GM10266 (cell line): ENCODE data around the gene RPLP2.

Source experiments
- DNase-seq: peaks from one replicate; pipeline ENCODE4 v3.0.0; 2012; ENCODE audit errors: extremely low spot score
- TF ChIP-seq, protein P1 (sequence below): IDR thresholded peaks from 2 replicates; pipeline ENCODE4 v1.5.1; 2012; ENCODE audit warnings: mild to moderate bottlenecking, low read depth; ENCODE audit not compliant: control insufficient read depth, insufficient read depth; ENCODE audit errors: missing control alignments

Gene RPLP2

DNA sequence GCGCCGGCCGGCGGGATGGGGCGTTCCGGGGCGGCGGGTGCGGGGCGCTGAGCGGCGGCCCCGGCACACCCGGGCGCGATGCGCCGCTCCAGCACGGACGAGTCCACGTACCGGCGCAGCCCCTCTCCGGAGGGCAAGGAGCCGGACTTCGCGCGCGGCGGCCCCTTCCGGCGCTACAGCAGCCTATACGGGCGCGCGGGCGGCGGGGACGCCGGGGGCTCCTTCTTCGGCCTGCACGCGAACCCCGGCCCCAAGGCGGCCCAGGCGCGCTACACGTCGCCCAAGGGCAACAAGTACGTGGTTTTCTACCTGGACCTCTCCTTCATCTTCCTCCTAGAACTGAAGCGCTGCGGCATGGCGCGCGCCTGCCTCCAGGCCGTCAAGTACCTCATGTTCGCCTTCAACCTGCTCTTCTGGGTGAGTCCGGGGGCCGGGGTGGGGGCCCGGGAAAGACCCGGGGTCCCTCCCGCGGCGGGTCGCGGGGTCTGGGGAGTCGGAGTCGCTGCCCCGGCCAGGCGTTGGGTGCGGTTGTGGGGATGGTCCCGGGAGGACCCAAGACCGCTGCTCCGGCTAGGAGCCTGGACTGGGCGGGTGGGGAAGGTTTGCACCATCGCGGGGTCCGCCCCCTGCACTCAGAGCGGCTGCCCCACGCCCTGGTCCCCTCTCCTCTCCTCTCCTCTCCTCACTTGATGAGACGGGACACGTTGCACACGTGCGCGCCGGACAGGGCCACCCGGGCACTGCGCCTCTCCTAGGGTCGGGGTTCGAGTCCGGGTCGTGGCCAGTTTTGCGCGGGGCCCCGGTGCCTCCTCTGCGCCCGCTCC is 40.4 kb downstream of the RPLP2 start:
- TF ChIP-seq, protein P1, sequence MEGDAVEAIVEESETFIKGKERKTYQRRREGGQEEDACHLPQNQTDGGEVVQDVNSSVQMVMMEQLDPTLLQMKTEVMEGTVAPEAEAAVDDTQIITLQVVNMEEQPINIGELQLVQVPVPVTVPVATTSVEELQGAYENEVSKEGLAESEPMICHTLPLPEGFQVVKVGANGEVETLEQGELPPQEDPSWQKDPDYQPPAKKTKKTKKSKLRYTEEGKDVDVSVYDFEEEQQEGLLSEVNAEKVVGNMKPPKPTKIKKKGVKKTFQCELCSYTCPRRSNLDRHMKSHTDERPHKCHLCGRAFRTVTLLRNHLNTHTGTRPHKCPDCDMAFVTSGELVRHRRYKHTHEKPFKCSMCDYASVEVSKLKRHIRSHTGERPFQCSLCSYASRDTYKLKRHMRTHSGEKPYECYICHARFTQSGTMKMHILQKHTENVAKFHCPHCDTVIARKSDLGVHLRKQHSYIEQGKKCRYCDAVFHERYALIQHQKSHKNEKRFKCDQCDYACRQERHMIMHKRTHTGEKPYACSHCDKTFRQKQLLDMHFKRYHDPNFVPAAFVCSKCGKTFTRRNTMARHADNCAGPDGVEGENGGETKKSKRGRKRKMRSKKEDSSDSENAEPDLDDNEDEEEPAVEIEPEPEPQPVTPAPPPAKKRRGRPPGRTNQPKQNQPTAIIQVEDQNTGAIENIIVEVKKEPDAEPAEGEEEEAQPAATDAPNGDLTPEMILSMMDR = no peak
- DNase-seq = no peak

DNA sequence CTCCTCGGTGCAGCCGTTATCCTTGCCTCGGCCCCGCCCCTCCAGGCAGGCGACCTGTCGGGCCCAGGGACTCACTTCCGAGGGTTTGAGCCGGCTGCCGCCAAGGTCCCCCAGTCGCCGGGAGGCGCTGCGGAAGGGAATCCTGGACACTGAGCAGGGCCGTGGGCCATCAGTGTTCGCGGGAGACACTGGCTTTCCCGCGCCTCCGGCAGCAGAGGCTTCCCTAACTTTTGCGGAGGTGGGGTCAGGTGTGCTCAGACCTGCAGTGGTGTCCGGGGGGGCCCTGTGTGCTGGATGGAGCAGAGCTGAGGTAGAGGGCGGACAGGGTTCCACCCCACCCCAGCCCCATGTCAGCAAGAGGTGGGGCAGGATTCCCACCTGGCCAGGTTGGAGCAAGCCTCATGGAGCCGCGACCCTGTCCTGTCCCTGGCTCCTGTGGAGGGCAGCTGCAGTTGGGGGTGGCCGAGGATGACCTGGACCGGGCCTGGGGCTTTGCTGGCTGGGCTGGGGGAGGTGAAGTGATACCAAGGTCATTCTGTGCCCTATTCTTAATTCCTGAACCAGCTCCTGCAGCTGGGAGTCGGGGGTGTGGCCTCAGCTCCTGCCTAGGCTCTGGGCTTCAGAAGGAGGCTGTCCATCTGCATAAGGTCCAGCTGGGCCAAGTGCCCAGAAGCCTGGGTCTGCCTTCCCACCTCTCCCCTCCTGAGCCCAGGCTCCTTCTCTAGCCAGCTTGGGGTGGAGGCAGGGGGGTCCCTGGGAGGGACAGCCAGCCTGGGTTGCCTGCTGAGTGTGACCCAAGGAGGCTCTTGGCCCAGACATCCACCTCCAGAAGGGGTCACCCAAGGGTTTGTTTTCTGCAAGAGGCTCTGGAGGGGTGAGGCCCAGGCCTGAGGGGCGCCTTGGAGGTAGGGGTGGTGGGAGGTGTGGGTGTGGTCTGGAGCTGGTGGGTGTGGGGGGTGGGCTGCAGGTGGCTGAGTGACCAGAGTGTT is 41.3 kb downstream of the RPLP2 start:
- DNase-seq = peak; percentile 67
- TF ChIP-seq, protein P1 = peak; percentile 26

DNA sequence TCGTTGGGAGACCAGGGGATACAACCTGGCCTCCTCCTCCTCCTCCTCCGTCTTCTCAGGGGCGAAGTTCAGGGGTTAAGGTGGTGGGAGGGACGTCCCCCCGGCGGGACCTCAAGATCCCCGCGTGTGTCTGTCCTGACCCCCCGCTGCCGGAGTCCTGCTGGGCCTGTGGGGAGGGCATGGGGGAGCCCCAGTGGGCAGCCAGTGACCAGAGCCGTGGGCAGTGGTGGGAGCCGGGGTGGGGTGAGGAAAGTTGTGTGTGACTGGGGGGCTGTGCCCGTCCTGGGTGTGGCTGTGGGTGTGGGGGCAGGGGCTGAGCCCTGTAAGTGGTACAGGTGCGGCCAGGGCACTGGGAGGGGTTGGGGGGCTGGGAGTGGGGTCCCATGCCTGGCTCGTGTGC is 43.0 kb downstream of the RPLP2 start:
- TF ChIP-seq, protein P1 = no peak
- DNase-seq = no peak

DNA sequence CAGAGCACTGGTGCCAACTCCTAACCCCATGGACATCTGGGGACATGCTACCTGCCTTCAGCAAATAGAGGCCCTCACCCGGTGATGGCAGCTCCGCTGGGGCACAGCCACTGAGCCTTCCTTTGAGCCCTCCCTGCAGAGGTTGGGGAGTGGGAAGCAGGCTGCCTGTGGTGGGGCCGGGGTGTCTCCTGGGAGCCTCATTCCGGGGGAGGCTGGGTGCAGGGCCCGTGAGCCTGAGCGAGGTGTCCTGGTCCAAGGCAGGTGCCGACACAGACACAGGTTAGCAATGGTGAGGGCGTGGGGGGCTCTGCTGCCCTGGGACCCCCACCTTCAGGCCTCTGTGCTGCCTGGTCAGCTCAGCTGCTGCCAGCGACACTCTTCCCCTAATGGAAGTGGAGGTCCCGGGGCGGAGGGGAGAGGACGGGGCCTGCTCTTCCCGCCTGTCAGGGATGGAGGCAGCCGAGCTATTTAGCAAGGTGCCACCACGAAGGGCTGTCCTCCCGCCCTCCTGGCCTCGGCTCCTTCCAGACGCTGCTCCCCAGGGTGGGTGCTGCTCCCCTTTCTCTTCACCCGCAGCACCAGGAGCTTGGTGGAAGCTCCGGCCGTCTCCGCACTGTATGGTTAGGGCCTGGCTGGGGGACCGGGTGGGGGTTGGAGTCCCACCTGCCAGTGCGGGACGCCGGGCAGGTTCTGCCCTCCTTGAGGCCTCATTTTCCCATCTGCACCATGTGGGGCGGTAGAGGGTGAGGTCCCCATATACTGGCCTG is 44.1 kb downstream of the RPLP2 start:
- TF ChIP-seq, protein P1 = no peak
- no peak for DNase-seq

DNA sequence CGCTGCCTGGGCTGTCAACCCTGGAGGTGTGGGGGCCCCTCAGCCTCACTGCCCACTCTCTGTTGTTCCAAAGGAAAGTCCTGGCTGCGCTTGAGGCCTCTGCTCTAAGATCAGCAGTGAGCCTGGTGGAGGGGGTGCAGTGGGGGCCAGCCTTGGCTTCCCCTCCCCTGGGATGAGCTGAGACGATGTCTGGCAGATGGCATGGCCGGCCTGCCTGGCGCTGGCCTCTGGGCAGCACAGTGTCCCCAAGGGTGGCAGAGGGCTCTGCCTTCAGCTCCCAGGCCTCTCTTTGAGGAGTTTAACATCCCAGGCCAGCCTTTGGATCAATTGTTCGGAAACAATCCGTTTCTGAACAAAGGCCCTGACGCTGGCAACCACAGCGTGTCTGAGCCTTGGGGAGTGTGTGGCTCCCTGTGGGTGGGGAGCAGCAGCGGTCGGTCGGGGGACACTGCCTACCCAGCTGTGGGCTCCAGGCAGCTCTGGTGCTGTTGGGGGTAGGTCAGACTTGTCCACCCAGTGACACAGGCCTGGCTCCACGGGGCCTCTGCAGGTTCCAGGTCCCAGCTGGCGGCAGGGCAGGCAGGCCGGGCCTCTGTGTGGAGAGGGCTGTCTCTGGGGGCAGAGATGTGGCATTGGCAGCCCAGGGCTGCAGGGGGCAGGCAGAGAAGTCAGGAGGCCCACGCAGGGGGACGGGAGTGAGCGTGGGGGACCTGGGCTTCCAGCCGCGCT is 45.0 kb downstream of the RPLP2 start:
- TF ChIP-seq, protein P1 = no peak

DNA sequence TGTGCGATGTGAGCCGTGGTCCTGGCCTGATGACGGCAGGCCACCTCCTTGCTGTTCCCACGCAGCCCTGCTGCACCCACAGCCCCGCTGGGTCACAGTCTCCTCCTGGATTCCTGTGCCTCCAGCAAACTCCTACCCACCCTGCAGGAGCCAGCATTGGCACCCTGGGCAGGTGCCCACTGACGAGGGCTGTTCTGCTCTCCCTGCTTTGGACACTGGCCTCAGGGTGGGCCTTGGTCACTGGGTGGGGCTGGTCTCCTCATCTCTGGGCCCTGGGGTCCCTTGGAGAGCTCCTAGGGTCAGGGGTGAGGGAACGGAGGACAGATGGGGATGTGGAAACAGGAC is 45.5 kb downstream of the RPLP2 start:
- TF ChIP-seq, protein P1 = no peak
- no peak for DNase-seq

More for the DNA sequence above, 45.0 kb downstream of the RPLP2 start:
- DNase-seq = no peak
